K562 (cell line): Measurements from ENCODE around the gene FDPS. TPM values are rescaled to one million over a fixed set of nuclear protein-coding genes. Genes with fewer than 3 reads are reported as not detected.

Source experiments
- BDP1 ChIP-seq: IDR thresholded peaks from 3 replicates; pipeline ENCODE4 v1.6.1; 2011; ENCODE audit not compliant: insufficient read length, insufficient read depth
- BRD9 ChIP-seq: fragments of 450-650 bp; IDR thresholded peaks from 2 replicates; pipeline ENCODE4 v1.6.1; 2018; ENCODE audit warnings: low read depth; ENCODE audit not compliant: partially characterized antibody
- CREB1 ChIP-seq, 2 experiments: sonication (generic) in 1 of 2; formaldehyde crosslinking in 1 of 2; IDR thresholded peaks; 2 replicates each; pipeline versions ENCODE4 v1.6.1 to v1.8.0; 2012 to 2022; ENCODE audit warnings: inconsistent platforms in 1 of 2, mild to moderate bottlenecking in 1 of 2, missing genetic modification reagents in 1 of 2, moderate library complexity in 1 of 2
- FOXJ2 ChIP-seq: fragments of 200-800 bp; sonication (Bioruptor generic); IDR thresholded peaks from 2 replicates; pipeline ENCODE4 v1.6.1; 2016; ENCODE audit warnings: missing genetic modification characterization, missing compliant biosample characterization
- GABPB2 ChIP-seq: fragments of 250-450 bp; sonication (Bioruptor Pico); conservative IDR thresholded peaks from 2 replicates; pipeline ENCODE4 v1.5.1; 2021; ENCODE audit warnings: mild to moderate bottlenecking
- MAZ ChIP-seq, 2 experiments: fragments of 450-650 bp in 1 of 2; sonication (generic) in 1 of 2; formaldehyde crosslinking; IDR thresholded peaks in 1 of 2; conservative IDR thresholded peaks in 1 of 2; 2 replicates each; pipeline versions ENCODE4 v1.4.0 to v1.5.0; 2020; ENCODE audit warnings: mild to moderate bottlenecking in 1 of 2, missing genetic modification reagents in 1 of 2
- PYGO2 ChIP-seq: fragments of 450-650 bp; IDR thresholded peaks from 2 replicates; pipeline ENCODE4 v1.6.1; 2016; ENCODE audit warnings: mild to moderate bottlenecking, missing genetic modification characterization, moderate library complexity, missing compliant biosample characterization
- RAD51 ChIP-seq: fragments of 450-650 bp; IDR thresholded peaks from 2 replicates; pipeline ENCODE4 v1.7.1; 2016; ENCODE audit warnings: low read depth, mild to moderate bottlenecking, borderline replicate concordance
- RBM34 ChIP-seq: fragments of 200-400 bp; formaldehyde crosslinking; IDR thresholded peaks from 2 replicates; pipeline ENCODE4 v1.6.1; 2018; ENCODE audit warnings: low read length, borderline replicate concordance; ENCODE audit not compliant: insufficient read depth
- RFX7 ChIP-seq: fragments of 250-450 bp; sonication (Bioruptor Pico); IDR thresholded peaks from 2 replicates; pipeline ENCODE4 v1.5.1; 2021; ENCODE audit warnings: mild to moderate bottlenecking
- TOE1 ChIP-seq, 2 experiments: fragments of 450-650 bp in 1 of 2; sonication (generic) in 1 of 2; formaldehyde crosslinking in 1 of 2; IDR thresholded peaks; 2 replicates each; pipeline versions ENCODE4 v1.7.1 to v1.8.0; 2016 to 2022; ENCODE audit warnings: borderline replicate concordance in 2 of 2, mild to moderate bottlenecking in 2 of 2, antibody characterized with exemption in 1 of 2, inconsistent platforms in 1 of 2, low read depth in 1 of 2, missing genetic modification reagents in 1 of 2, moderate library complexity in 1 of 2
- ZNF583 ChIP-seq: fragments of 250-450 bp; sonication (Bioruptor Pico); IDR thresholded peaks from 2 replicates; pipeline ENCODE4 v1.4.0; 2020
- polyA plus RNA-seq, 8 experiments: library from polyadenylated mRNA; depleted of rRNA in 4 of 8; stranded (reverse) in 5 of 8; unstranded in 3 of 8; fragments of >200 nt; fragmentation: Nextera tagmentation in 2 of 8; fragmentation: Illumina TruSeq in 1 of 8; extraction: Ambion mirVana in 2 of 8; extraction: Trizol in 1 of 8; gene quantifications; 2 replicates each; pipeline versions ENCODE4 v1.2.1 to v1.2.3, GENCODE V29; 2011 to 2014; ENCODE audit warnings: inconsistent platforms in 1 of 8, missing spikeins in 1 of 8
- total RNA-seq, 7 experiments: library from RNA; depleted of rRNA in 6 of 7; stranded (reverse); fragments of >200 nt in 6 of 7; fragmentation: Illumina TruSeq in 2 of 7; extraction: Trizol in 2 of 7; gene quantifications; 2 replicates each; pipeline versions ENCODE4 v1.2.1 to v1.2.3, GENCODE V29; 2011 to 2021; ENCODE audit warnings: low replicate concordance in 1 of 7
- TF ChIP-seq, protein P1 (sequence below): fragments of 450-650 bp; formaldehyde crosslinking; conservative IDR thresholded peaks from 2 replicates; pipeline ENCODE4 v1.4.0; 2022; ENCODE audit warnings: mild to moderate bottlenecking, missing genetic modification characterization
- TF ChIP-seq, protein P2 (sequence below): fragments of 250-450 bp; sonication (Bioruptor Pico); IDR thresholded peaks from 2 replicates; pipeline ENCODE4 v1.8.0; 2021; ENCODE audit warnings: moderate library complexity, mild to moderate bottlenecking, inconsistent platforms
- TF ChIP-seq, protein P3 (sequence below): fragments of 450-650 bp; conservative IDR thresholded peaks from 2 replicates; pipeline ENCODE4 v1.6.1; 2016; ENCODE audit warnings: missing genetic modification characterization, low read depth, mild to moderate bottlenecking, missing compliant biosample characterization, moderate library complexity
- TF ChIP-seq, protein P4 (sequence below), 3 experiments: fragments of 200-800 bp in 1 of 3; fragments of 250-450 bp in 1 of 3; fragments of 450-650 bp in 1 of 3; sonication (Bioruptor Pico) in 1 of 3; sonication (Bioruptor generic) in 1 of 3; formaldehyde crosslinking in 1 of 3; IDR thresholded peaks; 2 replicates each; pipeline versions ENCODE4 v1.6.1 to v1.8.0; 2016 to 2022; ENCODE audit warnings: mild to moderate bottlenecking in 2 of 3, missing genetic modification characterization in 2 of 3, missing compliant biosample characterization in 1 of 3, moderate library complexity in 1 of 3

The FDPS gene
- total and polyA plus RNA-seq, 9 of the 15 experiments (the other 6 are each of a cell fraction or from before 2014, with no cell fraction given): 247 to 884 (median 360) TPM

DNA sequence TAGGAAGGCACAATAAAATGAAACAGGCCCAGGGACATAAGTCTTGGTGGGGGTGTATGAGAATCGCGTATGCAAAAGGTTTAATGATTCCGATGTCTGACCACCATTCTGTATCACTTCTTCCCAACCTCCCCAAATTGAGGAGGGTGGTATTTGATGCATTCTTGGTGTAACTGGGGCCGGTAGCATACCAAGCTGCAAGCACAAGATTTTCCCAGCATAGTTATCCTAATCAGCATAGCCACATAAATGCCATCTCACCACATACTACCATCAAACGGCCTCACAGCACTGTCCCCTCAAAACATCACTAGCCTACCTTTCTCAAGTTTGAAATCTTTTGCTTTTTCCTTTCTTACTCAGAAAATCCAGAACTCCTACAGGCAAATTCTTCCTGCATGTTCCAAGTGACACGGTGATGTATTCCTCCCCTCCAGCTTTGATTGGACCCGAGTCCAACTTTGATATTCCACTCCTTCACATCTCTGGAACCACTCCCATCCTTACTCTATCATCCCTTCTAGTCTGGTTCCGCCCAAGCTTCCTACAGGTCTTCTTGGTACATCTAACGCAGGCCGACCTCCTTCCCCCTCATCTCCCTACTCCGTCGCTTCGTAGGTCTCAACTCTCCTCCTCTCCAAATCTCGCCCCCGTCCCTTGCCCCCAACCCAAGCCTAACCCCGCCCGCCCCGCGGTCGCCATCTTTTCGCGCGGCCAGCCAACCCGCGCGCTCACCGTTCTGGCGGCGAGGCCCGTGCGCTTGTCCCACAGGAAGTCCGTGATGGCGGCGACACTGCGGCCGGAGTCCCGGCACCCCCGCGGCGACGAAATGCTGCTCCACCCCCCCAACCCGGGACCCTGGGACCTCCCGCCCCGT is 36.0 kb upstream of the FDPS start (continued):
- TF ChIP-seq, protein P1, sequence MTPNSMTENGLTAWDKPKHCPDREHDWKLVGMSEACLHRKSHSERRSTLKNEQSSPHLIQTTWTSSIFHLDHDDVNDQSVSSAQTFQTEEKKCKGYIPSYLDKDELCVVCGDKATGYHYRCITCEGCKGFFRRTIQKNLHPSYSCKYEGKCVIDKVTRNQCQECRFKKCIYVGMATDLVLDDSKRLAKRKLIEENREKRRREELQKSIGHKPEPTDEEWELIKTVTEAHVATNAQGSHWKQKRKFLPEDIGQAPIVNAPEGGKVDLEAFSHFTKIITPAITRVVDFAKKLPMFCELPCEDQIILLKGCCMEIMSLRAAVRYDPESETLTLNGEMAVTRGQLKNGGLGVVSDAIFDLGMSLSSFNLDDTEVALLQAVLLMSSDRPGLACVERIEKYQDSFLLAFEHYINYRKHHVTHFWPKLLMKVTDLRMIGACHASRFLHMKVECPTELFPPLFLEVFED (CRISPR knock-in tag): peak; percentile 40; the same call in 1 of the 2 replicates
- TF ChIP-seq BDP1: no peak
- peak; percentile 64; the same call in 1 of the 2 replicates for TF ChIP-seq CREB1 (IDR thresholded peaks at IDR 0.05)
- 0 out of 2 replicates have a peak, but pooled peaks have one; percentile 11 for TF ChIP-seq CREB1 (CRISPR knock-in tag; IDR thresholded peaks at IDR 0.05)
- TF ChIP-seq RFX7 (CRISPR knock-in tag): no peak
- TF ChIP-seq PYGO2: no peak
- no peak; a peak in 1 of 4 replicates for TF ChIP-seq MAZ (CRISPR knock-in tag; conservative IDR thresholded peaks at IDR 0.05 in 1 of 2, IDR thresholded peaks at IDR 0.05 in 1 of 2)
- no peak for TF ChIP-seq FOXJ2 (tag)
- TF ChIP-seq ZNF583 (CRISPR knock-in tag): no peak
- TF ChIP-seq, protein P2, sequence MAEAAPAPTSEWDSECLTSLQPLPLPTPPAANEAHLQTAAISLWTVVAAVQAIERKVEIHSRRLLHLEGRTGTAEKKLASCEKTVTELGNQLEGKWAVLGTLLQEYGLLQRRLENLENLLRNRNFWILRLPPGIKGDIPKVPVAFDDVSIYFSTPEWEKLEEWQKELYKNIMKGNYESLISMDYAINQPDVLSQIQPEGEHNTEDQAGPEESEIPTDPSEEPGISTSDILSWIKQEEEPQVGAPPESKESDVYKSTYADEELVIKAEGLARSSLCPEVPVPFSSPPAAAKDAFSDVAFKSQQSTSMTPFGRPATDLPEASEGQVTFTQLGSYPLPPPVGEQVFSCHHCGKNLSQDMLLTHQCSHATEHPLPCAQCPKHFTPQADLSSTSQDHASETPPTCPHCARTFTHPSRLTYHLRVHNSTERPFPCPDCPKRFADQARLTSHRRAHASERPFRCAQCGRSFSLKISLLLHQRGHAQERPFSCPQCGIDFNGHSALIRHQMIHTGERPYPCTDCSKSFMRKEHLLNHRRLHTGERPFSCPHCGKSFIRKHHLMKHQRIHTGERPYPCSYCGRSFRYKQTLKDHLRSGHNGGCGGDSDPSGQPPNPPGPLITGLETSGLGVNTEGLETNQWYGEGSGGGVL: no peak
- no peak for TF ChIP-seq BRD9
- no peak for TF ChIP-seq RBM34
- TF ChIP-seq TOE1 (IDR thresholded peaks at IDR 0.05; ENCODE audit: borderline replicate concordance): peak; percentile 20; the same call in 1 of the 2 replicates
- TF ChIP-seq TOE1 (CRISPR knock-in tag; IDR thresholded peaks at IDR 0.05; ENCODE audit: borderline replicate concordance, low read depth): no peak
- no peak for TF ChIP-seq RAD51
- TF ChIP-seq, protein P3, sequence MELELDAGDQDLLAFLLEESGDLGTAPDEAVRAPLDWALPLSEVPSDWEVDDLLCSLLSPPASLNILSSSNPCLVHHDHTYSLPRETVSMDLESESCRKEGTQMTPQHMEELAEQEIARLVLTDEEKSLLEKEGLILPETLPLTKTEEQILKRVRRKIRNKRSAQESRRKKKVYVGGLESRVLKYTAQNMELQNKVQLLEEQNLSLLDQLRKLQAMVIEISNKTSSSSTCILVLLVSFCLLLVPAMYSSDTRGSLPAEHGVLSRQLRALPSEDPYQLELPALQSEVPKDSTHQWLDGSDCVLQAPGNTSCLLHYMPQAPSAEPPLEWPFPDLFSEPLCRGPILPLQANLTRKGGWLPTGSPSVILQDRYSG (tag): no peak
- no peak for TF ChIP-seq GABPB2 (CRISPR knock-in tag)
- TF ChIP-seq, protein P4, sequence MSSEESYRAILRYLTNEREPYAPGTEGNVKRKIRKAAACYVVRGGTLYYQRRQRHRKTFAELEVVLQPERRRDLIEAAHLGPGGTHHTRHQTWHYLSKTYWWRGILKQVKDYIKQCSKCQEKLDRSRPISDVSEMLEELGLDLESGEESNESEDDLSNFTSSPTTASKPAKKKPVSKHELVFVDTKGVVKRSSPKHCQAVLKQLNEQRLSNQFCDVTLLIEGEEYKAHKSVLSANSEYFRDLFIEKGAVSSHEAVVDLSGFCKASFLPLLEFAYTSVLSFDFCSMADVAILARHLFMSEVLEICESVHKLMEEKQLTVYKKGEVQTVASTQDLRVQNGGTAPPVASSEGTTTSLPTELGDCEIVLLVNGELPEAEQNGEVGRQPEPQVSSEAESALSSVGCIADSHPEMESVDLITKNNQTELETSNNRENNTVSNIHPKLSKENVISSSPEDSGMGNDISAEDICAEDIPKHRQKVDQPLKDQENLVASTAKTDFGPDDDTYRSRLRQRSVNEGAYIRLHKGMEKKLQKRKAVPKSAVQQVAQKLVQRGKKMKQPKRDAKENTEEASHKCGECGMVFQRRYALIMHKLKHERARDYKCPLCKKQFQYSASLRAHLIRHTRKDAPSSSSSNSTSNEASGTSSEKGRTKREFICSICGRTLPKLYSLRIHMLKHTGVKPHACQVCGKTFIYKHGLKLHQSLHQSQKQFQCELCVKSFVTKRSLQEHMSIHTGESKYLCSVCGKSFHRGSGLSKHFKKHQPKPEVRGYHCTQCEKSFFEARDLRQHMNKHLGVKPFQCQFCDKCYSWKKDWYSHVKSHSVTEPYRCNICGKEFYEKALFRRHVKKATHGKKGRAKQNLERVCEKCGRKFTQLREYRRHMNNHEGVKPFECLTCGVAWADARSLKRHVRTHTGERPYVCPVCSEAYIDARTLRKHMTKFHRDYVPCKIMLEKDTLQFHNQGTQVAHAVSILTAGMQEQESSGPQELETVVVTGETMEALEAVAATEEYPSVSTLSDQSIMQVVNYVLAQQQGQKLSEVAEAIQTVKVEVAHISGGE (CRISPR knock-in tag; IDR thresholded peaks at IDR 0.05): 0 out of 6 replicates have a peak, but pooled peaks of 1 of the 3 experiments have one; percentile 17
